Chondrocyte (in vitro differentiated cells): ENCODE results near the gene FTCD. TPM values are rescaled to one million over a fixed set of nuclear protein-coding genes. Genes with fewer than 3 reads are reported as not detected.
A peak's percentile ranks its signal among the peaks of the same experiment; 100 is the strongest.

Experiments
- DNase-seq: peaks from one replicate; pipeline ENCODE4 v3.0.0; 2021; ENCODE audit warnings: mixed read lengths, low spot score
- H3K27ac Mint-ChIP-seq: one replicate; pipeline ENCODE4 v1.8.0; 2021; ENCODE audit warnings: mild to moderate bottlenecking, moderate library complexity, mixed read lengths; ENCODE audit not compliant: unreplicated experiment
- H3K27me3 Mint-ChIP-seq: 2 replicates; pipeline ENCODE4 v1.8.0; 2021; ENCODE audit warnings: low read depth, mixed read lengths
- H3K36me3 Mint-ChIP-seq: 2 replicates; pipeline ENCODE4 v1.8.0; 2021; ENCODE audit warnings: low read depth, mixed read lengths
- H3K4me1 Mint-ChIP-seq: 2 replicates; pipeline ENCODE4 v1.8.0; 2021; ENCODE audit warnings: low read depth, mild to moderate bottlenecking, mixed read lengths
- H3K4me3 Mint-ChIP-seq: one replicate; pipeline ENCODE4 v1.8.0; 2021; ENCODE audit warnings: mild to moderate bottlenecking, moderate library complexity, mixed read lengths; ENCODE audit not compliant: unreplicated experiment
- H3K9me3 Mint-ChIP-seq: 2 replicates; pipeline ENCODE4 v1.8.0; 2021; ENCODE audit warnings: low read depth, mixed read lengths
- CTCF ChIP-seq: fragments of 200-600 bp; sonication (generic); IDR thresholded peaks from 2 replicates; pipeline ENCODE4 v1.5.0; 2021; ENCODE audit warnings: antibody characterized with exemption, mild to moderate bottlenecking, moderate library complexity
- total RNA-seq: library from RNA; stranded (reverse); gene quantifications from 3 replicates; pipeline ENCODE4 v1.2.1, GENCODE V29; 2021

Gene FTCD
- total RNA-seq, 1 donor from 2014 or later: 1.7 TPM

- DNase-seq: no peak
- H3K4me1 Mint-ChIP-seq: peaks cover 24% of the 10 kb centered on the region
- H3K4me3 Mint-ChIP-seq: no peak overlapping the region
- no peak for TF ChIP-seq CTCF
- H3K36me3 Mint-ChIP-seq: peaks cover 4% of the 10 kb centered on the region
- peaks cover 12% of the 10 kb centered on the region for H3K27me3 Mint-ChIP-seq
- H3K27ac Mint-ChIP-seq: no peak overlapping the region
- no peaks in the 10 kb centered on the region for H3K9me3 Mint-ChIP-seq
Measured at GRCh38 chr21:46139686-46140085, 15.7 kb downstream of the FTCD start.

GRCh38 chr21:46138383-46138970 is 16.9 kb downstream of the FTCD start:
- Mint-ChIP-seq H3K4me1 (peaks cover 16% of the 10 kb centered on the region), H3K27ac (no peak overlapping the region), H3K4me3 (no peak overlapping the region), H3K27me3 (peaks cover 12% of the 10 kb centered on the region), H3K36me3 (peaks cover 4% of the 10 kb centered on the region), H3K9me3 (no peaks in the 10 kb centered on the region)
- TF ChIP-seq CTCF: no peak
- no peak for DNase-seq

GRCh38 chr21:46137908-46138307 is 17.5 kb downstream of the FTCD start:
- Mint-ChIP-seq H3K4me1 (peaks cover 15% of the 10 kb centered on the region), H3K36me3 (peaks cover 4% of the 10 kb centered on the region), H3K9me3 (no peaks in the 10 kb centered on the region), H3K27me3 (peaks cover 12% of the 10 kb centered on the region), H3K27ac (no peak overlapping the region), H3K4me3 (no peak overlapping the region)
- TF ChIP-seq CTCF: no peak
- no peak for DNase-seq

GRCh38 chr21:46136739-46137349 is 18.5 kb downstream of the FTCD start:
- H3K4me1 Mint-ChIP-seq: peaks cover 15% of the 10 kb centered on the region
- no peak overlapping the region for H3K27ac Mint-ChIP-seq
- H3K9me3 Mint-ChIP-seq: no peaks in the 10 kb centered on the region
- H3K4me3 Mint-ChIP-seq: no peak overlapping the region
- H3K36me3 Mint-ChIP-seq: peaks cover 4% of the 10 kb centered on the region
- no peak for TF ChIP-seq CTCF
- DNase-seq: no peak
- H3K27me3 Mint-ChIP-seq: peaks cover 12% of the 10 kb centered on the region

GRCh38 chr21:46135782-46136395 is 19.5 kb downstream of the FTCD start:
- no peak overlapping the region for H3K4me3 Mint-ChIP-seq
- DNase-seq: no peak
- H3K27me3 Mint-ChIP-seq: peaks cover 10% of the 10 kb centered on the region
- peaks cover 2% of the 10 kb centered on the region for H3K36me3 Mint-ChIP-seq
- peak overlapping the region; percentile 55 for H3K27ac Mint-ChIP-seq
- no peak for TF ChIP-seq CTCF
- peaks cover 15% of the 10 kb centered on the region for H3K4me1 Mint-ChIP-seq
- H3K9me3 Mint-ChIP-seq: no peaks in the 10 kb centered on the region
